Neural cell (in vitro differentiated cells): ENCODE results near the gene EYS. TPM values are rescaled to one million over a fixed set of nuclear protein-coding genes. Genes with fewer than 3 reads are reported as not detected.

Experiments used
- H2AFZ ChIP-seq: fragments of 200-600, 300-800 bp; sonication (generic), shearing (Covaris generic); 2 replicates; pipeline ENCODE4 v1.6.0; 2014; ENCODE audit warnings: low read depth, mild to moderate bottlenecking, antibody characterized with exemption, low read length, moderate library complexity
- H3F3A ChIP-seq: fragments of 200-600 bp; shearing (Covaris generic); 2 replicates; pipeline ENCODE4 v1.6.1; 2016; ENCODE audit warnings: mild to moderate bottlenecking, moderate library complexity, mixed read lengths, antibody characterized with exemption, low read length; ENCODE audit not compliant: insufficient read depth, poor library complexity, severe bottlenecking
- H3K27ac ChIP-seq: fragments of 200-600, 300-800 bp; sonication (generic), shearing (Covaris generic); 2 replicates; pipeline ENCODE4 v1.5.1; 2014; ENCODE audit warnings: mild to moderate bottlenecking, low read length, moderate library complexity
- H3K27me3 ChIP-seq: fragments of 300-800, 200-600 bp; sonication (generic), shearing (Covaris generic); 2 replicates; pipeline ENCODE4 v1.6.0; 2014; ENCODE audit warnings: mild to moderate bottlenecking, low read depth, low read length, moderate library complexity; ENCODE audit not compliant: insufficient read depth
- H3K36me3 ChIP-seq: fragments of 300-800, 200-600 bp; sonication (generic), shearing (Covaris generic); 2 replicates; pipeline ENCODE4 v1.5.1; 2014; ENCODE audit warnings: mild to moderate bottlenecking, antibody characterized with exemption, low read length, moderate library complexity; ENCODE audit not compliant: insufficient read depth
- H3K4me2 ChIP-seq: fragments of 300-800, 200-600 bp; sonication (generic), shearing (Covaris generic); 2 replicates; pipeline ENCODE4 v1.6.0; 2014; ENCODE audit warnings: mild to moderate bottlenecking, low read length
- H3K4me3 ChIP-seq: fragments of 300-800, 200-600 bp; sonication (generic), shearing (Covaris generic); 2 replicates; pipeline ENCODE4 v1.5.1; 2014; ENCODE audit warnings: mild to moderate bottlenecking, low read length, moderate library complexity
- H3K79me2 ChIP-seq: fragments of 200-600 bp; shearing (Covaris generic); replicated peaks from 2 replicates; pipeline ENCODE4 v1.6.0; 2014; ENCODE audit warnings: mild to moderate bottlenecking, low read length, moderate library complexity; ENCODE audit not compliant: insufficient read depth
- H3K9ac ChIP-seq: fragments of 300-800, 200-600 bp; sonication (generic), shearing (Covaris generic); 2 replicates; pipeline ENCODE4 v1.6.1; 2016; ENCODE audit warnings: mild to moderate bottlenecking, low read length, mixed read lengths
- H3K9me2 ChIP-seq: fragments of 200-600 bp; shearing (Covaris generic); 2 replicates; pipeline ENCODE4 v1.6.1; 2016; ENCODE audit warnings: mild to moderate bottlenecking, low read length, mixed read lengths; ENCODE audit not compliant: insufficient read depth
- H3K9me3 ChIP-seq: fragments of 200-600, 300-800 bp; sonication (generic), shearing (Covaris generic); 2 replicates; pipeline ENCODE4 v1.6.1; 2016; ENCODE audit warnings: mild to moderate bottlenecking, mixed run types, low read length, moderate library complexity, mixed read lengths
- H4K20me1 ChIP-seq: fragments of 200-600 bp; shearing (Covaris generic); 2 replicates; pipeline ENCODE4 v1.6.1; 2016; ENCODE audit warnings: mild to moderate bottlenecking, mixed run types; ENCODE audit not compliant: insufficient read depth
- EP300 ChIP-seq: fragments of 450-650 bp; conservative IDR thresholded peaks from 2 replicates; pipeline ENCODE4 v1.6.1; 2014; ENCODE audit warnings: antibody characterized with exemption, mild to moderate bottlenecking, moderate library complexity; ENCODE audit not compliant: poor library complexity, severe bottlenecking
- EZH2 ChIP-seq: fragments of 200-600, 300-800 bp; shearing (Covaris generic), sonication (generic); IDR thresholded peaks from 2 replicates; pipeline ENCODE4 v1.6.1; 2014; ENCODE audit warnings: antibody characterized with exemption, low read length, borderline replicate concordance, mild to moderate bottlenecking; ENCODE audit not compliant: insufficient read depth, poor library complexity, severe bottlenecking
- MXI1 ChIP-seq: fragments of 450-650 bp; conservative IDR thresholded peaks from 2 replicates; pipeline ENCODE4 v1.6.1; 2014; ENCODE audit warnings: antibody characterized with exemption, mild to moderate bottlenecking; ENCODE audit not compliant: poor library complexity, severe bottlenecking
- POLR2AphosphoS5 ChIP-seq: IDR thresholded peaks from 2 replicates; pipeline ENCODE4 v1.6.1; 2012
- RAD21 ChIP-seq: fragments of 450-650 bp; conservative IDR thresholded peaks from 2 replicates; pipeline ENCODE4 v1.6.1; 2014; ENCODE audit warnings: antibody characterized with exemption, mild to moderate bottlenecking, moderate library complexity
- SMC3 ChIP-seq: fragments of 450-650 bp; conservative IDR thresholded peaks from 2 replicates; pipeline ENCODE4 v1.6.1; 2014; ENCODE audit warnings: antibody characterized with exemption, mild to moderate bottlenecking, moderate library complexity; ENCODE audit not compliant: poor library complexity
- TAF1 ChIP-seq: IDR thresholded peaks from 2 replicates; pipeline ENCODE4 v1.6.1; 2012; ENCODE audit warnings: low read depth
- polyA plus RNA-seq: library from polyadenylated mRNA; depleted of rRNA; stranded (reverse); fragments of >200 nt; gene quantifications from 2 replicates; pipeline ENCODE4 v1.2.3, GENCODE V29; 2014
- TF ChIP-seq, protein P1 (sequence below): fragments of 450-650 bp; IDR thresholded peaks from 2 replicates; pipeline ENCODE4 v1.5.1; 2014; ENCODE audit warnings: antibody characterized with exemption, mild to moderate bottlenecking, moderate library complexity; ENCODE audit not compliant: poor library complexity, severe bottlenecking
- TF ChIP-seq, protein P2 (sequence below): IDR thresholded peaks from 2 replicates; pipeline ENCODE4 v1.6.1; 2012; ENCODE audit warnings: borderline replicate concordance

Gene EYS
- polyA plus RNA-seq, 1 donor from 2014 or later, result 0.38 TPM

DNA sequence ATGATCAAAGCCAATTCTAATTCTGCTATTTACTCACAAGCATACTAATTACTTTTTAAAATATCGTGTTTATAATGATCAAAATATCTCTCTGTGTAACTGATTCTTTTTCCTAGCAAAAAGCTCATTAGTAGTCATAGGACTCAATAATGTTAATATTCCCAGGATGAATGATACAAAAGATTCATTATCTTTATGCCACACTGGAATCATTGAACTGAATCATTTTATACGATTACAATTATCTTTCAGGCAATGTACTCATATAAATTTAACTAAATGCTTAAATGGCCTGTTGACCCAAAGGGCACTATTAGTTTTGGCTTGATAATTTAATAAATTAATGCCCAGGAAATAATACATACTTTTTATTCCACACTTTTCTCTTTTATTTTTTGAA is 96.3 kb downstream of the EYS start:
- no peak overlapping the region for H2AFZ ChIP-seq
- no peaks in the 10 kb centered on the region for H4K20me1 ChIP-seq
- H3K9ac ChIP-seq, result no peak overlapping the region
- no peaks in the 10 kb centered on the region for H3K9me2 ChIP-seq
- H3K9me3 ChIP-seq, result no peaks in the 10 kb centered on the region
- no peak overlapping the region for H3K4me2 ChIP-seq
- no peaks in the 10 kb centered on the region for H3K36me3 ChIP-seq
- no peaks in the 10 kb centered on the region for H3F3A ChIP-seq
- H3K27ac ChIP-seq, result no peak overlapping the region
- no peak overlapping the region for H3K4me3 ChIP-seq
- no peaks in the 10 kb centered on the region for H3K79me2 ChIP-seq
- H3K27me3 ChIP-seq, result no peaks in the 10 kb centered on the region
- TF ChIP-seq EP300, result no peak
- no peak for TF ChIP-seq SMC3
- TF ChIP-seq, protein P1, sequence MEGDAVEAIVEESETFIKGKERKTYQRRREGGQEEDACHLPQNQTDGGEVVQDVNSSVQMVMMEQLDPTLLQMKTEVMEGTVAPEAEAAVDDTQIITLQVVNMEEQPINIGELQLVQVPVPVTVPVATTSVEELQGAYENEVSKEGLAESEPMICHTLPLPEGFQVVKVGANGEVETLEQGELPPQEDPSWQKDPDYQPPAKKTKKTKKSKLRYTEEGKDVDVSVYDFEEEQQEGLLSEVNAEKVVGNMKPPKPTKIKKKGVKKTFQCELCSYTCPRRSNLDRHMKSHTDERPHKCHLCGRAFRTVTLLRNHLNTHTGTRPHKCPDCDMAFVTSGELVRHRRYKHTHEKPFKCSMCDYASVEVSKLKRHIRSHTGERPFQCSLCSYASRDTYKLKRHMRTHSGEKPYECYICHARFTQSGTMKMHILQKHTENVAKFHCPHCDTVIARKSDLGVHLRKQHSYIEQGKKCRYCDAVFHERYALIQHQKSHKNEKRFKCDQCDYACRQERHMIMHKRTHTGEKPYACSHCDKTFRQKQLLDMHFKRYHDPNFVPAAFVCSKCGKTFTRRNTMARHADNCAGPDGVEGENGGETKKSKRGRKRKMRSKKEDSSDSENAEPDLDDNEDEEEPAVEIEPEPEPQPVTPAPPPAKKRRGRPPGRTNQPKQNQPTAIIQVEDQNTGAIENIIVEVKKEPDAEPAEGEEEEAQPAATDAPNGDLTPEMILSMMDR, result no peak
- no peak for TF ChIP-seq RAD21
- no peak for TF ChIP-seq TAF1
- TF ChIP-seq EZH2, result no peak
- no peak for TF ChIP-seq POLR2AphosphoS5
- TF ChIP-seq MXI1, result no peak
- TF ChIP-seq, protein P2, sequence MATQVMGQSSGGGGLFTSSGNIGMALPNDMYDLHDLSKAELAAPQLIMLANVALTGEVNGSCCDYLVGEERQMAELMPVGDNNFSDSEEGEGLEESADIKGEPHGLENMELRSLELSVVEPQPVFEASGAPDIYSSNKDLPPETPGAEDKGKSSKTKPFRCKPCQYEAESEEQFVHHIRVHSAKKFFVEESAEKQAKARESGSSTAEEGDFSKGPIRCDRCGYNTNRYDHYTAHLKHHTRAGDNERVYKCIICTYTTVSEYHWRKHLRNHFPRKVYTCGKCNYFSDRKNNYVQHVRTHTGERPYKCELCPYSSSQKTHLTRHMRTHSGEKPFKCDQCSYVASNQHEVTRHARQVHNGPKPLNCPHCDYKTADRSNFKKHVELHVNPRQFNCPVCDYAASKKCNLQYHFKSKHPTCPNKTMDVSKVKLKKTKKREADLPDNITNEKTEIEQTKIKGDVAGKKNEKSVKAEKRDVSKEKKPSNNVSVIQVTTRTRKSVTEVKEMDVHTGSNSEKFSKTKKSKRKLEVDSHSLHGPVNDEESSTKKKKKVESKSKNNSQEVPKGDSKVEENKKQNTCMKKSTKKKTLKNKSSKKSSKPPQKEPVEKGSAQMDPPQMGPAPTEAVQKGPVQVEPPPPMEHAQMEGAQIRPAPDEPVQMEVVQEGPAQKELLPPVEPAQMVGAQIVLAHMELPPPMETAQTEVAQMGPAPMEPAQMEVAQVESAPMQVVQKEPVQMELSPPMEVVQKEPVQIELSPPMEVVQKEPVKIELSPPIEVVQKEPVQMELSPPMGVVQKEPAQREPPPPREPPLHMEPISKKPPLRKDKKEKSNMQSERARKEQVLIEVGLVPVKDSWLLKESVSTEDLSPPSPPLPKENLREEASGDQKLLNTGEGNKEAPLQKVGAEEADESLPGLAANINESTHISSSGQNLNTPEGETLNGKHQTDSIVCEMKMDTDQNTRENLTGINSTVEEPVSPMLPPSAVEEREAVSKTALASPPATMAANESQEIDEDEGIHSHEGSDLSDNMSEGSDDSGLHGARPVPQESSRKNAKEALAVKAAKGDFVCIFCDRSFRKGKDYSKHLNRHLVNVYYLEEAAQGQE, result no peak

- TF ChIP-seq, protein P2, result no peak
- TF ChIP-seq TAF1, result no peak
- TF ChIP-seq RAD21, result no peak
- TF ChIP-seq MXI1, result no peak
- TF ChIP-seq EZH2, result no peak
- TF ChIP-seq, protein P1, result no peak
- TF ChIP-seq POLR2AphosphoS5, result no peak
- no peak for TF ChIP-seq EP300
- no peak for TF ChIP-seq SMC3
- no peaks in the 10 kb centered on the region for H3F3A ChIP-seq
- no peaks in the 10 kb centered on the region for H4K20me1 ChIP-seq
- H3K36me3 ChIP-seq, result no peaks in the 10 kb centered on the region
- H2AFZ ChIP-seq, result no peak overlapping the region
- H3K4me3 ChIP-seq, result no peak overlapping the region
- no peaks in the 10 kb centered on the region for H3K27me3 ChIP-seq
- H3K9ac ChIP-seq, result no peak overlapping the region
- no peak overlapping the region for H3K4me2 ChIP-seq
- no peaks in the 10 kb centered on the region for H3K9me3 ChIP-seq
- H3K9me2 ChIP-seq, result no peaks in the 10 kb centered on the region
- no peaks in the 10 kb centered on the region for H3K79me2 ChIP-seq
- H3K27ac ChIP-seq, result no peak overlapping the region
Measured at GRCh38 chr6:65595540-65595939, 111.5 kb downstream of the EYS start.
